Adrenal gland (tissue), 12 donors: Measurements from ENCODE around the gene RASGRF2. TPM values are rescaled to one million over a fixed set of nuclear protein-coding genes. Genes with fewer than 3 reads are reported as not detected.

Experiments used
- DNase-seq, 7 donors: peaks; one replicate each; pipeline ENCODE4 v3.0.0-alpha.2; 2019 to 2020
- H3K27ac ChIP-seq, 5 donors: fragments of 200-600 bp; sonication (generic) in 4 of 5; 1 replicate in 3 of 5; 2 replicates in 2 of 5; pipeline versions ENCODE4 v1.5.1 to v1.8.0; 2016 to 2020; ENCODE audit warnings: mild to moderate bottlenecking in 1 of 5
- H3K27me3 ChIP-seq: fragments of 200-600 bp; 2 replicates; pipeline ENCODE4 v1.8.0; 2021
- H3K36me3 ChIP-seq, 2 donors: fragments of 200-600 bp; replicated peaks in 1 of 2; 1 replicate in 1 of 2; 2 replicates in 1 of 2; pipeline versions ENCODE4 v1.5.1 to v1.8.0; 2018 to 2022
- H3K4me1 ChIP-seq, 2 donors: fragments of 200-600 bp; replicated peaks in 1 of 2; 1 replicate in 1 of 2; 2 replicates in 1 of 2; pipeline versions ENCODE4 v1.5.1 to v1.8.0; 2018 to 2021
- H3K4me3 ChIP-seq, 4 donors: fragments of 200-600 bp; sonication (generic) in 3 of 4; one replicate each; pipeline ENCODE4 v1.5.1; 2016 to 2018
- H3K9me3 ChIP-seq, 3 donors: fragments of 200-600 bp; sonication (generic) in 1 of 3; replicated peaks in 1 of 3; 1 replicate in 2 of 3; 2 replicates in 1 of 3; pipeline versions ENCODE4 v1.5.1 to v1.8.0; 2016 to 2021
- CTCF ChIP-seq, 6 experiments: fragments of 450-650 bp in 4 of 6; fragments of 200-600 bp in 2 of 6; sonication (generic) in 1 of 6; IDR thresholded peaks; 1 replicate in 5 of 6; 2 replicates in 1 of 6; pipeline versions ENCODE4 v1.5.1 to v1.8.0; 2016 to 2021; ENCODE audit warnings: antibody characterized with exemption in 6 of 6, mild to moderate bottlenecking in 2 of 6, moderate library complexity in 1 of 6
- POLR2A ChIP-seq, 2 donors: fragments of 450-650 bp; IDR thresholded peaks; one replicate each; pipeline ENCODE4 v1.6.1; 2017; ENCODE audit warnings: antibody characterized with exemption in 2 of 2, mild to moderate bottlenecking in 2 of 2, moderate library complexity in 1 of 2
- whole genome bisulfite sequencing, 4 donors: extraction: QIAGEN DNeasy Blood & Tissue Kit in 2 of 4; methylation state at CpG; one replicate each; pipeline versions ENCODE4 v1.1.5 to v1.1.7; 2013 to 2017; 5-methylcytosine and 5-hydroxymethylcytosine counted together
- intact Hi-C, 2 donors: fragments of 100-400 bp; cut with DNase I; formaldehyde crosslinking; loops; one replicate each; pipeline versions ENCODE4 v1.14.1 to v1.15.0; 2022 to 2023
- polyA plus RNA-seq, 3 donors: library from polyadenylated mRNA; stranded (reverse); fragments of 200-250 nt in 2 of 3; fragments of 350-450 nt in 1 of 3; fragmentation: Illumina TruSeq in 1 of 3; extraction: RNeasy Lipid Tissue Mini Kit (QIAGEN cat#74804) in 1 of 3; gene quantifications; one replicate each; pipeline ENCODE4 v1.2.3, GENCODE V29; 2013 to 2014
- total RNA-seq, 9 donors: library from RNA; depleted of rRNA in 4 of 9; stranded (reverse); fragments of >200 nt in 4 of 9; fragments of 120-200 nt in 1 of 9; fragmentation: NEBNext Ultra II Directional in 1 of 9; extraction: Animal tissue kit (Norgen Biotek cat#: 25700) in 1 of 9; gene quantifications; one replicate each; pipeline versions ENCODE4 v1.1.0 to v1.2.4, GENCODE V29; 2013 to 2023
- donor health status: healthy with polysubstance abuse.
- donor health status: Bipolar disorder and iron deficiency.
- donor health status: DM: yes; HTN: yes; CAD: no.
- donor health status: DM: no; HTN: no; CAD: no.
- donor health status: DM: no; HTN: no; CAD: no.
- donor health status: DM: yes; HTN: yes; CAD: no.

Gene RASGRF2
- total and polyA plus RNA-seq, 12 donors: 0.33 to 5.7 (median 2.4) TPM

- TF ChIP-seq CTCF (IDR thresholded peaks at IDR 0.05): no peak
- no peak for TF ChIP-seq POLR2A (IDR thresholded peaks at IDR 0.05)
- 89 to 96% (median 92%) methylated on average over 2 of the region's 2 CpGs for WGBS, 4 donors
- DNase-seq: no peak
- intact Hi-C loops: no loop called here
- Histone ChIP-seq H3K27ac (no peak overlapping the region), H3K36me3 (no peaks in the 10 kb centered on the region), H3K4me1 (no peaks in the 10 kb centered on the region), H3K4me3 (no peak overlapping the region), H3K9me3 (no peaks in the 10 kb centered on the region), H3K27me3 (no peaks in the 10 kb centered on the region)
Observed at GRCh38 chr5:80995908-80996307, 35.7 kb downstream of the RASGRF2 start.

GRCh38 chr5:80998590-80998979 is 38.4 kb downstream of the RASGRF2 start:
- Histone ChIP-seq H3K27ac (no peak overlapping the region), H3K27me3 (no peaks in the 10 kb centered on the region), H3K9me3 (no peaks in the 10 kb centered on the region), H3K36me3 (no peaks in the 10 kb centered on the region), H3K4me3 (no peak overlapping the region), H3K4me1 (no peaks in the 10 kb centered on the region)
- TF ChIP-seq POLR2A (IDR thresholded peaks at IDR 0.05): no peak
- no peak for TF ChIP-seq CTCF (IDR thresholded peaks at IDR 0.05)
- intact Hi-C loops: no loop called here
- DNase-seq: no peak
- WGBS, 4 donors: 63 to 83% (median 72%) methylated on average over 5 of the region's 5 CpGs

- intact Hi-C loops: no loop called here
Observed at GRCh38 chr5:81003811-81004386, 43.7 kb downstream of the RASGRF2 start.

GRCh38 chr5:81005708-81006107 is 45.5 kb downstream of the RASGRF2 start:
- no peaks in the 10 kb centered on the region for H3K36me3 ChIP-seq
- intact Hi-C loops: no loop called here
- H3K4me1 ChIP-seq: no peaks in the 10 kb centered on the region
- H3K9me3 ChIP-seq: no peaks in the 10 kb centered on the region
- DNase-seq: no peak
- H3K27ac ChIP-seq: no peak overlapping the region
- H3K4me3 ChIP-seq: no peak overlapping the region
- no peaks in the 10 kb centered on the region for H3K27me3 ChIP-seq
- WGBS, 4 donors: 69 to 78% (median 72%) methylated on average over 4 of the region's 4 CpGs
- no peak for TF ChIP-seq CTCF (IDR thresholded peaks at IDR 0.05)
- TF ChIP-seq POLR2A (IDR thresholded peaks at IDR 0.05): no peak

More at GRCh38 chr5:81003811-81004386, 43.7 kb downstream of the RASGRF2 start:
- Histone ChIP-seq H3K9me3 (no peaks in the 10 kb centered on the region), H3K36me3 (no peaks in the 10 kb centered on the region), H3K27me3 (no peaks in the 10 kb centered on the region), H3K27ac (no peak overlapping the region), H3K4me1 (no peaks in the 10 kb centered on the region), H3K4me3 (no peak overlapping the region)
- 68 to 85% (median 71%) methylated on average over 4 of the region's 4 CpGs for WGBS, 4 donors
- no peak for TF ChIP-seq POLR2A (IDR thresholded peaks at IDR 0.05)
- no peak for TF ChIP-seq CTCF (IDR thresholded peaks at IDR 0.05)
- no peak for DNase-seq
